ENCODE data around the gene SYNJ2.

DNA sequence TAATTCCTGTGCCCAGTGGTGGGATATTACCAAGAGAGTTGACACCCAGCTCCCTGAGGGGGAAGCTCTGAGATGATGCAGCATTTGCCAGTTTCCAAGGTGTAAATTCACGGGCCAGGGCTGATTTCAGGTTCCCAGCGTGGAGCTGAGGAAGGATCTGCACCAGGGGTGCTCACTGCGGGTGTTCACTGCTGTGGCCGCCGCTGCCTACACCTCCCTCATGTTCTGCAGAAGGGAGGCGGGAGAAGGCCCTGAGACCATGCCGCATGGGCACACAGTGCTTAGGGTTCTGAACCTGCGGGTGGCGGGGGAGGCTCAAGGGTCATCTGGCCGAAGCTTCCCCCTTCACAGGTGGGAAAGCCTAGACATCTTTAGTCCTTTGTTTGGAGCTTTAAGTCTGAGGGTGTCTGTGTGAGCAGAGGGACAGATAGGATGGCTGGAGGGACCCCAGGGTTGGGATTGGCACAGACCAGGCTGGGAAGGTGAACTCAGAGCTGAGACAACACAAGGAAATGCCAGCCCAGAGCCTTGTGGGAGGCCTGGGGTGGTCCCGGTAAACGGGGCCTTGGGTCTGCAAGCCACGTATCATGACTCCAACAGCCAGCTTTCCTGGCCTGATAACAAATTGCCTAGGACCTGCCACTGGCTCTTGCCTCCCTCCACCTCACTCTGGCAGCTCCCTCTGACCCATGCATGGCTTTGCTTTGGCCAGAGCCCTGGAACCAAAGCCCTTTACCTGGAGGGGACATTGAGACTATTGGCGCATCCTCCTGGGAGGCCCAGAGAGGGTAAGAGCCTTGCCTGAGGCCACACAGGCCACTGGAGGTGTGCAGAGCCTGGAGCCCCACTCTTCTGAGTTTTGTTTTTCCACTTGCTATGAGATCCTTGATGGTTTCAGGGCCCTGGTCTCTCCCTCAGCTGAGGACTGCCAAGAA, 40.4 kb downstream of the SYNJ2 start:
- TF ChIP-seq, protein P1, sequence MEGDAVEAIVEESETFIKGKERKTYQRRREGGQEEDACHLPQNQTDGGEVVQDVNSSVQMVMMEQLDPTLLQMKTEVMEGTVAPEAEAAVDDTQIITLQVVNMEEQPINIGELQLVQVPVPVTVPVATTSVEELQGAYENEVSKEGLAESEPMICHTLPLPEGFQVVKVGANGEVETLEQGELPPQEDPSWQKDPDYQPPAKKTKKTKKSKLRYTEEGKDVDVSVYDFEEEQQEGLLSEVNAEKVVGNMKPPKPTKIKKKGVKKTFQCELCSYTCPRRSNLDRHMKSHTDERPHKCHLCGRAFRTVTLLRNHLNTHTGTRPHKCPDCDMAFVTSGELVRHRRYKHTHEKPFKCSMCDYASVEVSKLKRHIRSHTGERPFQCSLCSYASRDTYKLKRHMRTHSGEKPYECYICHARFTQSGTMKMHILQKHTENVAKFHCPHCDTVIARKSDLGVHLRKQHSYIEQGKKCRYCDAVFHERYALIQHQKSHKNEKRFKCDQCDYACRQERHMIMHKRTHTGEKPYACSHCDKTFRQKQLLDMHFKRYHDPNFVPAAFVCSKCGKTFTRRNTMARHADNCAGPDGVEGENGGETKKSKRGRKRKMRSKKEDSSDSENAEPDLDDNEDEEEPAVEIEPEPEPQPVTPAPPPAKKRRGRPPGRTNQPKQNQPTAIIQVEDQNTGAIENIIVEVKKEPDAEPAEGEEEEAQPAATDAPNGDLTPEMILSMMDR (IDR thresholded peaks at IDR 0.05; ENCODE audit: low read length), result no peak
- TF ChIP-seq EZH2 (optimal IDR thresholded peaks at IDR 0.05; ENCODE audit: low read depth, low read length), result no peak

Measured in MM.1S (cell line).